HG03095 (cell line): ENCODE results near the gene ANTXRL.
"Not testable (repeated sequence)": the region's sequence is repeated elsewhere in the genome, so short reads cannot be mapped to it uniquely, and the experiment has no call there.

ENCODE experiments used
- ATAC-seq: cut with Tn5 transposase; IDR thresholded peaks from one replicate; pipeline ENCODE4 v1.9.1; 2021; ENCODE audit warnings: moderate library complexity; ENCODE audit not compliant: unreplicated experiment

Gene ANTXRL

DNA sequence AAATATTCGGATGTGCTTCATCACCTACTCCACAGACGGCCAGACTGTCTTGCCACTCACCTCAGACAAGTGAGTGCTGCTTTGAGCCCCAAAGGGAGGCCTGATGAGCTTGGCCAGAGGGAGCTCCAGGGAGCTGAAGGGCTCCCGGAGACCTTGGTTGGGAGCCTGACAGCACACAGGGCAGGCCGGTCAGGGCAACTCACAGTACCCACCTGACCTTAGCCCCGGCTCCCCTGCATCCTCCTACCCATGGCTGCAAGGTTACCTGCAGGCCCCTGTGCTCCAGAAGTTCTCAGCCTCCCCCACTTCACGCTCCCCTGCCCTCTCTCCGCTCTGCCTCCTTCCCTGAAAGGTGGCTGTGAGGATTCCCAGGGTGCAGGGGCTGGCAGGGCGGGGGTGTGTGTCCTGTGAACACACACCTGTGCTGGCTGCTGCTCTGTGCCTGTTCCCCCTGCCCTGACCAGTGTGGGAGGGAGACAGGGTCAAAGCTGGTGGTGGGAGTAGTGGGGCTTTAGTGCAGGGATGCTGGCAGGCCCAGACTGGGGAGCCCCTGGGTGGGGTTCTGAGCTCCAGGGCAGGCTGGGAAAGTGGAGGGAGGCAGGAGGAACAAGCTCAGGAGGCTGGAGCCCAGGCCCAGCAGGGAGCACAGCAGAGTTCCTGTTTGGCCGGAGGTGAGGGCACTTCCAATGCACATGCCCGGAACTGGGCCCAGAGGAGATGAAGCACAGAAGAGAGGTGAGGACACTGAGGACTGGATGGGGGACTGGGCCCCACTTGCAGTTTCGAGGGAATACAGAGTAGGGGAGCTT is 7.2 kb downstream of the ANTXRL start:
- no peak for ATAC-seq

GRCh38 chr10:46294641-46295220 is 7.9 kb downstream of the ANTXRL start:
- no peak for ATAC-seq

- not testable (repeated sequence) for ATAC-seq
These were observed 8.7 kb downstream of the ANTXRL start for GRCh38 chr10:46295350-46296010.

DNA sequence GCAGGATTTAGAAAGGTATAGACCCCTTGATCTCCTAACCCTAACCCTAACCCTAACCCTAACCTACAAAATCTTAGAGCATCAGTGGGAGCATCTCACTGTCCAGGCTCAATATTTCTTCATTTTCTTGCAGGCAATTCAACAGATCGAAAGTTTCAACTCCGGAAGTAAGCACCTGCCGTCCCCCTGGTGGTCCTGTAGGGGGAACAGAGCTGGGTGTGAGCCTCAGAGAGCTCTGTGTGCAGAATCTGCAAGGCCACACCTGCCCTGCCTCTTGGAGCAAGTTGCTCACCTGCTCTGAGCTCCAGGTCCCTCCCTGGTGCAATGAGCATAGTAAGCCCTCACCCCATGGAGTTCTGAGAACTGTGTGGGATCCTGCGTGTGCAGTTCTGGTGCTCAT is 9.3 kb downstream of the ANTXRL start:
- ATAC-seq: not testable (repeated sequence)

DNA sequence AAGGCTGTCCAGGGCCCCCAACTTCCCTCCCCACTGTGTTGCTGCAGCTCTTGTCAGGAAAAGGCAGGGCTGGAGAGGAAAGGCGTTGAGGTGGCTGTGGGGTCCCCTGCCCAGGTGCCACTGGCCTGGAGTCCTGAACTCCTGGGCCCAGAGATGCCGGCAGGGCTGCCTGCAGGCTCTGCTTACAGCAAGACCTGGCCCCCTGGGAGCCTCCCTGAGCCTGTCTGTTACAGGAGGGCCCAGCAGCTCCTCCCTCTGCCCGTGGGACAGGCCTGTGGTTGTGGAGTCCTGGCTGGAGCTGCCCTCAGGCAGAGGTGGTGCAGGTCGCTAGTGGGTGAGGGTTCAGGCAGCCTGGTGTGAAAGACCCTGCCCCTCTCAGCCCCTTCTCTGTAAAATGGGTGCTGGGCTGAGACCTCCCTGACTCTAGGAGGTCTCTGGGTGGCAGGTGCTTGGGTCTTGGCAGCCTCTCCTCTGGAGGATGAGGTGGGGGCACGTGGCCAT is 9.9 kb downstream of the ANTXRL start:
- ATAC-seq: no peak

GRCh38 chr10:46297406-46298204 is 10.8 kb downstream of the ANTXRL start:
- no peak for ATAC-seq

DNA sequence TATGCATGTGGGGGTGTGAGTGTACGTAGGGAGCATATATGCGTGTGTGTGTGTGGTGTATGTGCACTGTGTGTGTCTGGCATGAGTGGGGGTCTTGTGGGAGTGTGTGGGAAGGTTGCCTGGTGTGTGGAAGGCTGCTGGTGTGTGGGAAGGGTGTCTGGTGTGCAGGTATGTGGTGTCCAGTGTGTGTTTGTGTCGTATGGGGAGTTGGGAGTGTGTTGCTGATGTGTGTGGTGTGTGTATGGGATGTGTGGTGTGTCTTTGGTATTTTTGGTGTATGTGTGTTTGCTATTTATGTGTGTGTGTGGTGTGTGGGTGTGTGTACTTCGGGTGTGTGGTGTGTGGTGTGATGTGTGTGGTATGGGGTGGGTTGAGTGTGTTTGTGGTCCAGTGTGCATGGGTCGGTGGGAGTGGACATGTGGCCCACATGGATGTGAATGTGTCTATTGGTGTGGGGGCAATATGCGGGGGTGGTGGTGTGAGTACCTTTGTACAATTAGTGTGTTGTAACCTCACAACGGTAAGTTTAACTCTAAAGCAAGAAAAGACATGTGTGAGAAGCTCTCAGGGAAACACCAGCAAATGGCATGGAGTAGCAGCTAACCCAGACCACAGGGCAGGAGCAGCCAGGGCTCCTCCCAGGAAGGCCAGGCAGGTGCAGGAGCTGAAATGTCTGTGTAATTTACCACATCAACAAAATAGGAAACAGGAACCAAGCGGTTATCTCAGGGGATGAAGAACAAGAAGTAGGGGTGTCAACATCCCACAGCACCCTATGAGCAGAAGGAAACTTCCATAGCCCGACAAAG is 11.9 kb downstream of the ANTXRL start:
- ATAC-seq: no peak

- no peak for ATAC-seq
These were observed 12.4 kb downstream of the ANTXRL start for GRCh38 chr10:46299286-46299535.

DNA sequence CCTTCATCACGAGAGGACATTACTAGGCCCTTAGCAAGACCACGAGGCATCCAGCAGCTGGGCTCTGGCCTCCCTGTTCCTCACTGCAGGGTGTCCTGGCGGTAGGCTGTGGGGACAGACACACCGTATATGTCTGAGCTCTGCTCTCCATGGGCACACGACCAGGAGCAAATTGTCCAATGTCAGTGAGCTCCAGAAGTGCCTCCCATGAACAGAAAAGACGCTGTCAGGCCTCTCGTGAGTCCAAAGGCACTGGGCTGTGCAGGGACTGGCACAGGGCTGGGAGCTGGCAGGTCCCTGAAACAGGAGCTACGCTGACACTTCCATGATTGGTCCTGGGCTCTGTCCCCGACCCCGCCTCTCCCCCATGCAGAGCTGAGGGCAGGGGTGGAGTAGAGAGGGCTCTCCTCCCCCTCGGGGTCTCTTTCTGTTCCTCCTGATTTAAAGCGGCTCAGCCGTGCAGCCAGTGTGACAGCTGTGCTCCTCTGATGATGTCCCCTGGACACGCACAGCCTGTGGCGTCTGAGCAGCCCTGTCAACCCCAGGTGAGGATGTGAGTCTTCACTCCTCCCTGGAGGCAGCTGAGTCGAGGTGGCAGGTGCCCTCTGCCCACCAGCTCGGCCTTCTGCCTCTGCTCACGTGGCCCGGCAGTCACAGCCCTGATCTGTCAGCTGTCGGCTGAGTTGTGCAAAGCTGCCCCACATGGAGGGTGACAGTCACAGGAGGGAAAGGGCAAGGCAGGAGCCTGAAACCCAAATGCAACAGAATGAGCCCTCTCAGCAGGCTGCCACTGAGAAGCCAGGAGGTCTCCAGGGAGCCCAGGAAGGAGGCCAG is 13.0 kb downstream of the ANTXRL start:
- ATAC-seq: no peak

- not testable (repeated sequence) for ATAC-seq
These were observed 13.5 kb downstream of the ANTXRL start for GRCh38 chr10:46300370-46300711.

DNA sequence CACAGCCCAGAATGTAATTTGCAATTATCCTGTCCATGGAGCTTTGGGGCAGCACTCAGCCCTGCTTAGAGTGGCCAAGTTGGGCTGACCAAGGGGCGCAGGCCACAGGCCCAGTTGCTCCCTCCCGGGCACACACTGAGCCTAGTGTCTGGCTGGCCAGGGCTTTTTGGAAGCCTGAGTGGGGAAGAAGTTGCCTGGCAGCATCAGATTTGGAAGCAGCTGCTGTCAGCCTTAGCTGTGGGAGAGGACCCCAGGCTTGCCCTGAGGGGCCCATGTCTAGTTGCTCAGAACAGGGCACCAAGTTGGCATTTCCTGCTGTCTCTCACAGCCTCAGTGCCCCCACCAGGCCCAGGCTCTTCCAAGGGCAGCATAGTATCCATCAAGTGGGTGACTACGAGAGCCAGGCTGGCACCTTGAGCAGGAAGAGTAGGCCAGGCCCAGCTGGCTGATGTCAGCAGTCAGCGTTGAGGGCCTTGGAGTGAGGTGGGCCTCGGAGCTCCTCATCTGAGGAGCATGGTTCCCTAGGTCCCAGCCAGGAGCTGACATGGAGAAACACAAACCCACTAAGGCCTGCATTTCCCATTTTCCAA is 14.4 kb downstream of the ANTXRL start:
- no peak for ATAC-seq

GRCh38 chr10:46301721-46302479 is 15.1 kb downstream of the ANTXRL start:
- ATAC-seq: no peak

- not testable (repeated sequence) for ATAC-seq
These were observed 16.1 kb downstream of the ANTXRL start for GRCh38 chr10:46302765-46303352.

- no peak for ATAC-seq
These were observed 17.3 kb downstream of the ANTXRL start for GRCh38 chr10:46304062-46304461.

GRCh38 chr10:46304671-46305070 is 17.9 kb downstream of the ANTXRL start:
- ATAC-seq: not testable (repeated sequence)

- no peak for ATAC-seq
These were observed 18.5 kb downstream of the ANTXRL start for GRCh38 chr10:46305079-46305818.

DNA sequence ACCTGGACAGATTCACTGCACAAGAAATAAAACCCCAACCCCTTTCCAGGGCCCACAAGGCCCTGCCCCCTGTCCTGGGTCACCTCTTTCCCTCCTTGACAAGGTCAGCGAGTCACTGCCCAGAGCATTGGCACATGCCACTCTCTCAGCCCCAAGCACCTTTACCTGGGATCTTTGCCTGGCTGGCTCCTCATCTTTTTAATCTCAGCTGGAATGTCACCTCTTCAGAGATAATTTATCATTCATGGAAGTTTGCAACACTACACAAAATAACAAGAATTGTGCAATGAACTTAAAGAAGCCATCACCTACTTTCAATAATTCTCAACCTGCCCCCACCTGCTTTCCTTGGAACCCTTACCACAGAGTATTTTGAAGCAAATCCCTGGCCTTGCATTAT is 19.2 kb downstream of the ANTXRL start:
- ATAC-seq: no peak
